ENCODE data around the gene RCCD1.

Gene RCCD1

DNA sequence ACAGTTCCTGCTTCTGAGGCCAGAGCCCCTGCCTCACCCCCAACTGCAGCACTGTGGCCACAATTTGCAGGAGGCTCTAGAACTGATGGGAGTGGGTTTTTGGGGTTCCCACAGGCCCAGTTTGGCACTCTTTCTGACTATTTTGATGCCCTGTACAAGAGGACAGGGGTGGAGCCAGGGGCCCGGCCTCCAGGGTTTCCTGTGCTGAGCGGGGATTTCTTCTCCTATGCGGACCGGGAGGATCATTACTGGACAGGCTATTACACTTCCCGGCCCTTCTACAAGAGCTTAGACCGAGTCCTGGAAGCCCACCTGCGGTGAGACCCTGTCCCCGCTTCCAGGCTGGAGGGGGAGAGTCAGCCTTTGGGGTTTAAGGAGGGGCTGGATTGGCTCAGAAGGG, 44.7 kb upstream of the RCCD1 start:
- Histone ChIP-seq H3K27ac (ENCODE audit: extremely low read depth, low read depth, low read length) (no peak overlapping the region), H3K4me3 (ENCODE audit: low read depth, low read length) (no peak overlapping the region), H3K9me3 (ENCODE audit: control insufficient read depth, insufficient read depth, low read depth, low read length) (no peaks in the 10 kb centered on the region), H3K36me3 (ENCODE audit: control insufficient read depth in 2 of 2, insufficient read depth in 1 of 2, low read length in 2 of 2) (peaks cover 26 to 92% of the 10 kb centered on the region in 2 experiments), H3K4me1 (ENCODE audit: control insufficient read depth, insufficient read depth, low read length) (no peaks in the 10 kb centered on the region)
- ChIA-PET CTCF (interaction anchor here (0.7 to 1.9 kb wide), 5 partner anchors 14 to 941 kb away, joined by 3 to 5 read pairs (median 4); partner anchors contain the start of gene HDDC3), POLR2A (interaction anchor here (0.6 to 1.4 kb wide), 3 partner anchors 8 to 718 kb away, joined by 3 to 4 read pairs (median 4); no protein-coding TSS in a partner anchor)
- TF ChIP-seq ZNF157 (tag by site-specific recombination; IDR thresholded peaks at IDR 0.05) (no peak), ZNF10 (tag by site-specific recombination; IDR thresholded peaks at IDR 0.05) (no peak), ZNF146 (tag by site-specific recombination; IDR thresholded peaks at IDR 0.05) (no peak), ZNF37A (tag by site-specific recombination; IDR thresholded peaks at IDR 0.05) (no peak), ZEB2 (tag by site-specific recombination; IDR thresholded peaks at IDR 0.05) (no peak), ZNF658 (tag by site-specific recombination; IDR thresholded peaks at IDR 0.05) (no peak), ZNF184 (tag by site-specific recombination; IDR thresholded peaks at IDR 0.05) (no peak)
- TF ChIP-seq, protein P1, sequence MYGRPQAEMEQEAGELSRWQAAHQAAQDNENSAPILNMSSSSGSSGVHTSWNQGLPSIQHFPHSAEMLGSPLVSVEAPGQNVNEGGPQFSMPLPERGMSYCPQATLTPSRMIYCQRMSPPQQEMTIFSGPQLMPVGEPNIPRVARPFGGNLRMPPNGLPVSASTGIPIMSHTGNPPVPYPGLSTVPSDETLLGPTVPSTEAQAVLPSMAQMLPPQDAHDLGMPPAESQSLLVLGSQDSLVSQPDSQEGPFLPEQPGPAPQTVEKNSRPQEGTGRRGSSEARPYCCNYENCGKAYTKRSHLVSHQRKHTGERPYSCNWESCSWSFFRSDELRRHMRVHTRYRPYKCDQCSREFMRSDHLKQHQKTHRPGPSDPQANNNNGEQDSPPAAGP (tag by site-specific recombination; IDR thresholded peaks at IDR 0.05): no peak
- TF ChIP-seq, protein P2, sequence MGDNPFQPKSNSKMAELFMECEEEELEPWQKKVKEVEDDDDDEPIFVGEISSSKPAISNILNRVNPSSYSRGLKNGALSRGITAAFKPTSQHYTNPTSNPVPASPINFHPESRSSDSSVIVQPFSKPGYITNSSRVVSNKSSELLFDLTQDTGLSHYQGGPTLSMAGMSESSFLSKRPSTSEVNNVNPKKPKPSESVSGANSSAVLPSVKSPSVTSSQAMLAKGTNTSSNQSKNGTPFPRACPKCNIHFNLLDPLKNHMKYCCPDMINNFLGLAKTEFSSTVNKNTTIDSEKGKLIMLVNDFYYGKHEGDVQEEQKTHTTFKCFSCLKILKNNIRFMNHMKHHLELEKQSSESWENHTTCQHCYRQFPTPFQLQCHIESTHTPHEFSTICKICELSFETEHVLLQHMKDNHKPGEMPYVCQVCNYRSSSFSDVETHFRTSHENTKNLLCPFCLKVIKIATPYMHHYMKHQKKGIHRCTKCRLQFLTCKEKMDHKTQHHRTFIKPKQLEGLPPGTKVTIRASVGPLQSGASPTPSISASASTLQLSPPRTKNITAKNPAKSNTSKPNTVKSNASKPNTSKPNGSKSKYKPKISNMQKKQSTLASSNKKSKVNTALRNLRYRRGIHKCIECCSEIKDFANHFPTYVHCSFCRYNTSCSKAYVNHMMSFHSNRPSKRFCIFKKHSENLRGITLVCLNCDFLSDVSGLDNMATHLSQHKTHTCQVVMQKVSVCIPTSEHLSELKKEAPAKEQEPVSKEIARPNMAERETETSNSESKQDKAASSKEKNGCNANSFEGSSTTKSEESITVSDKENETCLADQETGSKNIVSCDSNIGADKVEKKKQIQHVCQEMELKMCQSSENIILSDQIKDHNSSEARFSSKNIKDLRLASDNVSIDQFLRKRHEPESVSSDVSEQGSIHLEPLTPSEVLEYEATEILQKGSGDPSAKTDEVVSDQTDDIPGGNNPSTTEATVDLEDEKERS (tag by site-specific recombination; IDR thresholded peaks at IDR 0.05): no peak

DNA sequence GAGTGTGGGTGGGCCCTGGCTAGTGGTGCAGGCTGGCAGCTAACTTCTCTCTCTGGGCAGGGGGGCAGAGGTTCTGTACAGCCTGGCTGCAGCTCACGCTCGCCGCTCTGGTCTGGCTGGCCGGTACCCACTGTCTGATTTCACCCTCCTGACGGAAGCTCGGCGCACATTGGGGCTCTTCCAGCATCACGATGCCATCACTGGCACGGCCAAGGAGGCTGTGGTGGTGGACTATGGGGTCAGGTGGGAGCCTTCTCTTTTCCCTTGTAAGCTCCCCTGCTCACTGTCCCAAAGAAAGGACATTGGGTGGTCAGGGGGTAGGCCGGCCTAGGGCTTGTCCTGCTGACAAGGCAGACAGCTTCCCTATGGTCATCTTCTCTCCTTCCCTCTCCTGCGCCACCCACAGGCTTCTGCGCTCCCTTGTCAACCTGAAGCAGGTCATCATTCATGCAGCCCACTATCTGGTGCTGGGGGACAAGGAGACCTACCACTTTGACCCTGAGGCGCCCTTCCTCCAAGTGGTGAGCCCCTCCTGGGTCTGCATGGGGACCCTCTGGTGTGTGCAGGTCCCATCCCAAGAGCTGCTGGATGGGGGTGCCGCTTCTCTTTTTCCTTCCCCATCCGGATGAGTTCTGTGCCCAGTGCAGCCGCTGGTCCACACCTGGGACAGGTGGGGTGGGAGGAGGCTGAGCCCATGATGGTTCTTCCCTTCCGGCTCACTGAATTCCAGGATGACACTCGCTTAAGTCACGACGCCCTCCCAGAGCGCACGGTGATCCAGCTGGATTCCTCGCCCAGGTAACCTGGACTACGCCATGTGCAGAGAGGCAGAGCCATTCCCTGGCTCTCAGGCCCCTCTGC, 44.0 kb upstream of the RCCD1 start:
- Histone ChIP-seq H3K27ac (ENCODE audit: extremely low read depth, low read depth, low read length) (no peak overlapping the region), H3K36me3 (ENCODE audit: control insufficient read depth in 2 of 2, insufficient read depth in 1 of 2, low read length in 2 of 2) (peaks cover 25 to 92% of the 10 kb centered on the region in 2 experiments), H3K4me3 (ENCODE audit: low read depth, low read length) (no peak overlapping the region), H3K9me3 (ENCODE audit: control insufficient read depth, insufficient read depth, low read depth, low read length) (no peaks in the 10 kb centered on the region), H3K4me1 (ENCODE audit: control insufficient read depth, insufficient read depth, low read length) (no peaks in the 10 kb centered on the region)
- CTCF ChIA-PET: interaction anchor here (0.7 to 1.9 kb wide), 4 partner anchors 15 to 25 kb away, joined by 4 to 5 read pairs (median 4); partner anchors contain the start of gene HDDC3
- POLR2A ChIA-PET: interaction anchor here (1.0 to 1.4 kb wide), 2 partner anchors 8 kb away, joined by 4 read pairs; no protein-coding TSS in a partner anchor
- TF ChIP-seq ZNF76 (tag by site-specific recombination; IDR thresholded peaks at IDR 0.05; ENCODE audit: borderline replicate concordance, low read depth): no peak
- TF ChIP-seq ZBTB48 (tag by site-specific recombination; IDR thresholded peaks at IDR 0.05): no peak
- TF ChIP-seq GLIS1 (tag by site-specific recombination; IDR thresholded peaks at IDR 0.05): no peak
- TF ChIP-seq ZSCAN23 (tag by site-specific recombination; IDR thresholded peaks at IDR 0.05): no peak
- TF ChIP-seq ZNF184 (tag by site-specific recombination; IDR thresholded peaks at IDR 0.05): no peak
- TF ChIP-seq, protein P3, sequence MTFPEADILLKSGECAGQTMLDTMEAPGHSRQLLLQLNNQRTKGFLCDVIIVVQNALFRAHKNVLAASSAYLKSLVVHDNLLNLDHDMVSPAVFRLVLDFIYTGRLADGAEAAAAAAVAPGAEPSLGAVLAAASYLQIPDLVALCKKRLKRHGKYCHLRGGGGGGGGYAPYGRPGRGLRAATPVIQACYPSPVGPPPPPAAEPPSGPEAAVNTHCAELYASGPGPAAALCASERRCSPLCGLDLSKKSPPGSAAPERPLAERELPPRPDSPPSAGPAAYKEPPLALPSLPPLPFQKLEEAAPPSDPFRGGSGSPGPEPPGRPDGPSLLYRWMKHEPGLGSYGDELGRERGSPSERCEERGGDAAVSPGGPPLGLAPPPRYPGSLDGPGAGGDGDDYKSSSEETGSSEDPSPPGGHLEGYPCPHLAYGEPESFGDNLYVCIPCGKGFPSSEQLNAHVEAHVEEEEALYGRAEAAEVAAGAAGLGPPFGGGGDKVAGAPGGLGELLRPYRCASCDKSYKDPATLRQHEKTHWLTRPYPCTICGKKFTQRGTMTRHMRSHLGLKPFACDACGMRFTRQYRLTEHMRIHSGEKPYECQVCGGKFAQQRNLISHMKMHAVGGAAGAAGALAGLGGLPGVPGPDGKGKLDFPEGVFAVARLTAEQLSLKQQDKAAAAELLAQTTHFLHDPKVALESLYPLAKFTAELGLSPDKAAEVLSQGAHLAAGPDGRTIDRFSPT (tag by site-specific recombination; IDR thresholded peaks at IDR 0.05): no peak
- TF ChIP-seq ZNF157 (tag by site-specific recombination; IDR thresholded peaks at IDR 0.05): no peak
- TF ChIP-seq ZBTB21 (tag by site-specific recombination; IDR thresholded peaks at IDR 0.05): no peak
- TF ChIP-seq ZNF521 (tag by site-specific recombination; IDR thresholded peaks at IDR 0.05): no peak
- TF ChIP-seq, protein P4, sequence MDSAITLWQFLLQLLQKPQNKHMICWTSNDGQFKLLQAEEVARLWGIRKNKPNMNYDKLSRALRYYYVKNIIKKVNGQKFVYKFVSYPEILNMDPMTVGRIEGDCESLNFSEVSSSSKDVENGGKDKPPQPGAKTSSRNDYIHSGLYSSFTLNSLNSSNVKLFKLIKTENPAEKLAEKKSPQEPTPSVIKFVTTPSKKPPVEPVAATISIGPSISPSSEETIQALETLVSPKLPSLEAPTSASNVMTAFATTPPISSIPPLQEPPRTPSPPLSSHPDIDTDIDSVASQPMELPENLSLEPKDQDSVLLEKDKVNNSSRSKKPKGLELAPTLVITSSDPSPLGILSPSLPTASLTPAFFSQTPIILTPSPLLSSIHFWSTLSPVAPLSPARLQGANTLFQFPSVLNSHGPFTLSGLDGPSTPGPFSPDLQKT (IDR thresholded peaks at IDR 0.05; ENCODE audit: borderline replicate concordance, low read depth, low read length): no peak
- no peak for TF ChIP-seq MYNN (tag by site-specific recombination; IDR thresholded peaks at IDR 0.05; ENCODE audit: borderline replicate concordance)
- no peak for TF ChIP-seq ZNF155 (tag by site-specific recombination; IDR thresholded peaks at IDR 0.05)
- no peak for TF ChIP-seq ZNF610 (tag by site-specific recombination; IDR thresholded peaks at IDR 0.05; ENCODE audit: borderline replicate concordance)
- no peak for TF ChIP-seq ZNF571 (tag by site-specific recombination; IDR thresholded peaks at IDR 0.05)

Measured in HEK293 (cell line).